Fibroblast of villous mesenchyme (primary cell): ENCODE results near the gene ANKRD16. TPM values are rescaled to one million over a fixed set of nuclear protein-coding genes. Genes with fewer than 3 reads are reported as not detected.

Experiments used
- DNase-seq: peaks from one replicate; pipeline ENCODE4 v3.0.0-alpha.2; 2010; ENCODE audit warnings: low read depth
- H3K4me3 ChIP-seq: 2 replicates; pipeline ENCODE4 v1.5.1; 2011; ENCODE audit warnings: low read depth, mild to moderate bottlenecking, low read length
- total RNA-seq: library from RNA; depleted of rRNA; stranded (reverse); fragments of >200 nt; gene quantifications from 2 replicates; pipeline ENCODE4 v1.2.3, GENCODE V29; 2012
- TF ChIP-seq, protein P1 (sequence below): IDR thresholded peaks from 2 replicates; pipeline ENCODE4 v1.5.1; 2012; ENCODE audit warnings: low read depth, mild to moderate bottlenecking, low read length; ENCODE audit not compliant: insufficient read depth

Gene ANKRD16
- total RNA-seq, 1 donor, result 4.7 TPM

DNA sequence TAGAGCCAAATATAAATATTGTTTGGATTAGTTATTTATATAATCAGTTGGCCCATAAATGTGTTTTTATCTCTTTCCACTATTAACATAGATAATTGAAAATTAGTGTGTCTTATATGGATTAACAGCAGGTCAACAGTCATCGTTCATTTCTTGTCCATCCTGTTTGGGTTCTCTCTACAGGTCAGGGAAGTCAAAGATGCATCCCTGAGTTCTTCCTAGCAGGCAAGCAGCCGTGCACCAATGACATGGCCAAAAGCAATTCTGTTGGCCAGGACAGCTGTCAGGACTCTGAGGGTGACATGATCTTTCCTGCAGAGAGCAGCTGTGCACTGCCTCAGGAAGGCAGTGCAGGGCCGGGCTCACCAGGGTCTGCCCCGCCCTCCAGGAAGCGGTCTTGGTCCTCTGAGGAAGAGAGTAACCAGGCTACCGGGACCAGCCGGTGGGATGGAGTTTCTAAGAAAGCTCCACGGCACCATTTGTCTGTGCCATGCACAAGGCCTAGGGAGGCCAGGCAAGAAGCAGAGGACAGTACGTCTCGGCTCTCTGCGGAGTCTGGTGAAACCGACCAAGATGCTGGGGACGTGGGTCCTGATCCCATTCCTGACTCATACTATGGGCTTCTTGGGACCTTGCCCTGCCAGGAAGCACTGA, 16.3 kb upstream of the ANKRD16 start:
- no peak overlapping the region for H3K4me3 ChIP-seq
- no peak for DNase-seq
- TF ChIP-seq, protein P1, sequence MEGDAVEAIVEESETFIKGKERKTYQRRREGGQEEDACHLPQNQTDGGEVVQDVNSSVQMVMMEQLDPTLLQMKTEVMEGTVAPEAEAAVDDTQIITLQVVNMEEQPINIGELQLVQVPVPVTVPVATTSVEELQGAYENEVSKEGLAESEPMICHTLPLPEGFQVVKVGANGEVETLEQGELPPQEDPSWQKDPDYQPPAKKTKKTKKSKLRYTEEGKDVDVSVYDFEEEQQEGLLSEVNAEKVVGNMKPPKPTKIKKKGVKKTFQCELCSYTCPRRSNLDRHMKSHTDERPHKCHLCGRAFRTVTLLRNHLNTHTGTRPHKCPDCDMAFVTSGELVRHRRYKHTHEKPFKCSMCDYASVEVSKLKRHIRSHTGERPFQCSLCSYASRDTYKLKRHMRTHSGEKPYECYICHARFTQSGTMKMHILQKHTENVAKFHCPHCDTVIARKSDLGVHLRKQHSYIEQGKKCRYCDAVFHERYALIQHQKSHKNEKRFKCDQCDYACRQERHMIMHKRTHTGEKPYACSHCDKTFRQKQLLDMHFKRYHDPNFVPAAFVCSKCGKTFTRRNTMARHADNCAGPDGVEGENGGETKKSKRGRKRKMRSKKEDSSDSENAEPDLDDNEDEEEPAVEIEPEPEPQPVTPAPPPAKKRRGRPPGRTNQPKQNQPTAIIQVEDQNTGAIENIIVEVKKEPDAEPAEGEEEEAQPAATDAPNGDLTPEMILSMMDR, result no peak

DNA sequence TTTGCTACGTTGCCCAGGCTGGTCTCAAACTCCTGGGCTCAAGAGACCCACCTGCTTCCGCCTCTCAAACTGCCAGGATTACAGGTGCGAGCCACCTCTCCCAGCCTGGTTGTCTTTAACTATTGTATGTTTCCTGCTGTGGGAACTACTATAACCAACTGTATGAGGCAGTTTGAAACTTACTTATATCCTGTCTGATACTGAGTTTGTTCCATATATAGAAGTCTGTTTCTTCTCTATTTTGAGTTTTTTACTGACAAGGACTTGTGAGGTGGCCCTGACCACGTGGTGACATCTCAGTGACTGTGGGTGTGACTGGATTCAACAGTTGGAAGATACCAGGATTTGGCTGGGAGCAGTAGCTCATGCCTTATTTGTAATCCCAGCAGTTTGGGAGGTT, 14.5 kb upstream of the ANKRD16 start:
- TF ChIP-seq, protein P1, result no peak
- no peak for DNase-seq
- H3K4me3 ChIP-seq, result no peak overlapping the region

DNA sequence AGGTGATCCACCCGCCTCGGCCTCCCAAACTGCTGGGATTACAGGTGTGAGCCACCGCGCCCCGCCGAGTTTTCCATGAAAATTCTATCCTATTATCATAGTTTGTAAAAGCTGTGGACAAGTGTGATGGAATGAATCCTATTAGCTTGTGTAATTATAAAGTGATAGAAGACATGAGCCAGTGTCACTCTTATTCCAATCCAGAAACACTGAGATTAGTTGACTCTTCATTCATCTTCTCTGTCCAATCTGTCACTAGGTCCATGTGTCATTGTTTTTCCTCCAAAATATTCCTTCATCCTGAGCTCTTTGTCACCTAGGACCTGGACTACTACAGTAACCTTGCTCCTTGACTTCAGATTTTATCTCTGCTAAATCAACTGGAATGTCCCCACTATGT, 13.9 kb upstream of the ANKRD16 start:
- no peak overlapping the region for H3K4me3 ChIP-seq
- TF ChIP-seq, protein P1, result no peak
- no peak for DNase-seq

DNA sequence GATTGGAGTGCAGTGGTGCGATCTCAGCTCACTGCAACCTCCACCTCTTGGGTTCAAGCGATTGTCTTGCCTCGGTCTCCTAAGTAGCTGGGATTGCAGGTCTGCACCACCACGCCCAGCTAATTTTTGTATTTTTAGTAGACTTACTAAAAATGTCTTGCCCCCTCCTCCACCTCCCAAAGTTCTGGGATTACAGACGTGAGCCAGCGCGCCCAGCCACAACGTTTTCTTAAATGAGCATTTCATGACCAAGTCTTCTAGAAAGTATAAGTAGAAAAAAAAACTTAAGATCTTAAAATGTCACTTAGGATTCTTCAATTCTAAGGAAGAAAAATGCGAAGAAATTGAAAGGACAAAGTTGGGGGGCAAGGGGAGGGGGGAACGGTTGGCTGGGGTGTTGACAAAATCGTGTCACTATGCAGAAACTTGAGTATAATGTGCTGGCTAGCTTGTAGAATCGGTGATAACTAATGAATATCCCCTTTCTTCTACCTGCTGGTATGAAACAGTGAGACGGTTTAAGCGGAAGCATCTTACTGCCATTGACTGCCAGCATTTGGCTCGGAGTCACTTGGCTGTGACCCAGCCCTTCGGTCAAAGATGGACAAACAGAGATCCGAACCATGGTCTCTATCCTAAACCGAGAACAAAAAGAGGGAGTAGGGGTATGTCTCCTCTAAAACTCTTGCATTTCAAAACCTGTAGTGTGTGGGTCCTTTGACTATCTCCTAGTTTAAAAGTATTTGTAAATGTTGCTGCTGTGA, 13.0 kb upstream of the ANKRD16 start:
- no peak overlapping the region for H3K4me3 ChIP-seq
- TF ChIP-seq, protein P1, result no peak
- no peak for DNase-seq

DNA sequence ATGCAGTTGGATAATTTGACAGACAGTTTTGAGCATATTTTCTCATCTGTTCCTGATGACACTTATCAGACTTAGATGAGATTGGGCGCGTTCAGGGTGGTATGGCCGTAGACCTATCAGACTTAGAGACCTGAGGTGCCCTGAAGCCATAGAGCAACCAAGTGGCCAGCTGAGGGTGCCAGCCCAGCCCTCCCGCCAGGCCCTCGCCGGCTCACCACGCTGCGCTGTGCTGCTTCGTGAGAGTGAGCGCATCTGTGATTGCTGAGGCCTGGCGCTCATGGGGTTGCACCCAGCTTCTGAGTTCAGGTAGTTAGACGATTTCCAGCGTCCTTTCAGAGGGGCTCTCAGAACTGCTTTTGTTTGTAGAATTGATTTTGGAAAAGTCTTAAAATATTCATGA, 10.6 kb upstream of the ANKRD16 start:
- no peak for DNase-seq
- TF ChIP-seq, protein P1, result no peak
- H3K4me3 ChIP-seq, result no peak overlapping the region

DNA sequence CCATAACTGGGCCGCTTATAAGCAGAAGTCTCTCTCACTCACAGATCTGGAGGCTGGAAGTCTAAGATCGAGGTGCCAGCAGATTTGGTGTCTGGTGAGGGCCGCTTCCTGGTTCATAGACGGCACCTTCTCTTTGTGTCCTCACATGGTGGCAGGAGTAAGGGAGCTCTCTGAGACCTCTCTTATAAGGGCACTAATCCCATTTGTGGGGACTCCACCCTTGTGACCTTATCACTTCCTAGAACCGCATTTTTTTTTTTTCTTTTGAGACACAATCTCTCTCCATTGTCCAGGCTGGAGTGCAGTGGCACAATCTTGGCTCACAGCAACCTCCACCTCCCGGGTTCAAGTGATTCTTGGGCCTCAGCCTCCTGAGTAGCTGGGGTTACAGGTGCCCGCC, 8.5 kb upstream of the ANKRD16 start:
- TF ChIP-seq, protein P1, result no peak
- DNase-seq, result no peak
- no peak overlapping the region for H3K4me3 ChIP-seq
